Liver (tissue), 3 donors: ENCODE data around the gene QSOX1.

Source experiments
- CTCF ChIP-seq: fragments of 150-350 bp; IDR thresholded peaks from 2 replicates; pipeline ENCODE4 v1.5.1; 2017; ENCODE audit warnings: improper control_type of control experiment, low read depth, low read length; ENCODE audit not compliant: missing input control
- JUND ChIP-seq, 2 donors: IDR thresholded peaks; 2 replicates each; pipeline ENCODE4 v1.6.1; 2016; ENCODE audit warnings: antibody characterized with exemption in 2 of 2
- RAD21 ChIP-seq, 2 donors: IDR thresholded peaks; 2 replicates each; pipeline ENCODE4 v1.6.1; 2016; ENCODE audit warnings: antibody characterized with exemption in 2 of 2, mild to moderate bottlenecking in 2 of 2
- donor health status: healthy.
- donor health status: healthy.

DNA sequence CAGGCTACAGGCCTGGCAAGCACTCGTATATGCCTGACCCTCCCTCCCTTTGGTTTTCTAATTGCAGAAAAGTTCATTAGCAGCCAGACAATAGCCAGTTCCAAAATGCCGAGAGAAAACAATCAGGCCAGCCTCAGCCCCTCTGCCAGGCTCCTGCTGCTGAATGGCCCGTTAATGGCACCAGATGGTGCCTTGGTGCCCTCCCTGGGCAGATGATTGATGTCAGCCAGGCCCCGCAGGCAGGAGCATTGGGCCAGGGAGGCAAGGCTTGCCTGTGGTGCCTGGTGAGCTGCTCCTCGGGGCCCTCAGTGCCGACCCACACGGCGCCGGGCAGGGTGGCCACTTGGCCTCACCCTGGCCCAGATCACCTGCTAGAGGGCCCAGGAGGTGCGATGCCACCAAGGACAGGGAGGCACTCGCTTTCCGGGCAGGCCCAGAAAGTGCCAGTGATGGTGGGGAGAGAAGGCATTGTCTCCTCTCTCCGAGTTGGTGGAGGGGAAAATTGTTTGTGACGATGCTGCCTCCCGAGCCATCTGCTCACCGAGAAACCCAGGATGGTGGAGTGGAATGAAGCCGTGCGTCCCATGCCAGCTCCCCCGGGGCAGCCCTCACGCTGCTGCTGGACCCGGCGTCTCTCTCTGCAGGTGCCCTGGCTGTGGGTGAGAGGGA lies 28.1 kb downstream of the QSOX1 start:
- TF ChIP-seq CTCF (no peak), JUND (IDR thresholded peaks at IDR 0.05) (no peak), RAD21 (IDR thresholded peaks at IDR 0.05) (no peak)
